Amygdala (tissue), 56 donors: Measurements from ENCODE around the gene CYSRT1.
"Not testable (repeated sequence)": the region's sequence is repeated elsewhere in the genome, so short reads cannot be mapped to it uniquely, and the experiment has no call there.

Source experiments
- DNase-seq, 56 donors: peaks; one replicate each; lab custom pipeline; 2025; lab: John Stamatoyannopoulos, UW

The CYSRT1 gene

GRCh38 chr9:137234055-137234697 is 9.2 kb downstream of the CYSRT1 start:
- DNase-seq: no peak

- no peak for DNase-seq
These were observed 9.9 kb downstream of the CYSRT1 start for GRCh38 chr9:137234758-137235423.

DNA sequence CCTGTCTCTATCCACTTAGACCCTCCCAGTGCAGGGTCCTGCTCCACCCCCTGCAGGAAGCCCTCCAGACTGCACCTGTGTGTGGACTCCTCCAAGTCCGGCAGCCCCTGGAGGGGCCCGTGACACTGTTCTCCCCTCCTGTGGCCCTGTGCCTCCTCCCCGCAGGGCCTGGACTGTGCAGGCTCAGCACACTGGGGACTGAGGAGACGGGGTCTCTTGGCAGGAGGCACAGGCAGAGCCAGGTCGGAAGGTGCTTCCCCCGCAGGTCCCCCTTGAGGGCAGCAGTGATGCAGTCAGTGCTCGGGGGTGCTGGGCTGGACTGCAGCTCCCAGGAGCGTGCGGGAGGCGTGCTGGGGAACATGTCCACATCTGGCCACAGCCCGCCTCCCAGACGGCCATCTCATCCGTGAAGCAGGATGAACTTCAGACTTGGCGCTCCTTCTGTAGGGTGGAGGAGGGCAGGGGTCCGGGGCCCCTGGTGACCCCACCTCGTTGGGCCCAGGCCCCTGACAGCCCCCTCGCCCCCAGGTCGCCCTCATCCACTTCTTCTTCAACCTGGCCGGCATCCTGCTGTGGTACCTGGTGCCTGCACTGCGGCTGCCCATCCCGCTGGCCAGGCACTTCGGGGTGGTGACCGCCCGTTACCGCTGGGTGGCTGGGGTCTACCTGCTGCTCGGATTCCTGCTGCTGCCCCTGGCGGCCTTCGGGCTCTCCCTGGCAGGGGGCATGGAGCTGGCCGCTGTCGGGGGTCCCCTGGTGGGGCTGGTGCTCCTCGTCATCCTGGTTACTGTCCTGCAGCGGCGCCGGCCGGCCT is 10.7 kb downstream of the CYSRT1 start:
- no peak for DNase-seq

GRCh38 chr9:137236238-137236935 is 11.4 kb downstream of the CYSRT1 start:
- DNase-seq: peak in 51 of 56 donors; percentile 26 to 86 (median 61)

GRCh38 chr9:137236936-137237421 is 12.0 kb downstream of the CYSRT1 start:
- peak in 1 of 56 donors; percentile 36 for DNase-seq

DNA sequence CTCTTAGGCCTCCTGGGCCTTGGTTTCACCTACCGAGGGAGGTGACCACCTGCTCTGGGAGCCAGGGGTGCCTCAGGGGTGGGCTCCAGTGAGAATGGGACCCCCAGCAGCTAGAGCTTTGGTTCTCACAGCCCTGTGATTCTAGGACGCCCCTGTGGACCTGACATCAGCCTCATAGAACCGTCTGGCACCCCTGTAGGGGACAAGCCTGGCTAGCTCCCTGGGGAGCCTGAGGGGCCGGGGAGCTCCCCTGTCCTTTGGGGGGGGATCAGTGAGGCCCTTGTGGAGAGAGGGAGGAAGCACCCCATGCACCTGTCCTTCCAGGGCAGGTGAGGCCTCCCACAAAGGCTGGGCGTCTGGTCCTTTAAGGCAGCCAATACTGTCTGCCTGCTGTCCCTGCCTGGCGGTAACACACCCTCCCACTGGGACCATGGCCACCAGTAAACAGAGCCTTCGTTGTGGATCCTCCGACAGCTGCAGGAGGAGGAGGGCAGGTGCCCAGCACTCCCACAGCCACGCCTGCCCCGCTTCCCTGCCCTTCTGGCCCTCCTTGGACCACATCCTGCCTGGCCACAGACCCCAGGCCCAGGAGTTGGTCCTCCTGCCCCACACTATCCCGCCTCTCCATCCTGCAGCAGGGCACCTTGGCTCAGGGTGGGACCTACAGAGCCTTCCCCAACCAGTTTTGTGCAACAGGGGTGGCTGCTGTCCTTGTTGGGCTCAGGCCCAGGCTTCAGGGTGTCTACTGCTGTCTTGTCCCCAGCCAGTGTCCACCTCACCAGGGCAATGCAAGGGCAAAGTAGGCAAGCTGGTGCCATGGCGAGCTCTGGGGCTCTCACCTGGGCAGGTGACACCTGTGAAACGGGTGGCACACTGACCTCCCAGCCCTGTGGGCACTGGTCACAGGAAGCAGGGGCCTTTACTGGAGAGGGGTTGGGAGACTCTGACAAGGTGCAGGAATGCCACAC is 13.1 kb downstream of the CYSRT1 start:
- DNase-seq: peak in 47 of 56 donors; percentile 14 to 90 (median 56)

GRCh38 chr9:137239541-137240200 is 14.7 kb downstream of the CYSRT1 start:
- not testable (repeated sequence) for DNase-seq

DNA sequence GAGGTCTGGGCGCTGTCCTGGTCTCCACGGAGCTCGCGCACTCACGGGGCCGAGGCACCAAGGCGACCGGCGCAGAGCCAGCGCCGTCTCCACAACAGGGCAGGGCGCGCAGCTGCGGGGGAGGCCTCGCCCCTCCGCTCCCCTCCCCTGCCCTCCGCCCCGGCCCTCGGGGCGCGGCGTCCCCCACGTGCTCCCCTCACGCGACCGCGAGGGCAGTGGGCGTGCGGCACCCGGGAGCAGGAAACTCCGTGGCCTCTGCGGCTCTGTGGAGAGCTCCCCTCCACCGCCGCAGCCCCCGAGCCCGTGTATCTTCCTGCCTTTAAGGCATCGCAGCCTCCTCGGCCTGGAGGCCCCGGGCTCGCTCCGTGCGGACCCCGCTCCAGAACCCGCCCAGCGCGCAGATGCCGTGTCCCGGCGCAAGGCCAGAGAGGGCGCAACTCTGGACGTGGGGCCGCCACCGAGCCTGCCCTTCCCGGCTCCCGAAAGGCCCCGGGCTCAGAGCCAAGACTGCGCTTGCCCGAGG is 15.4 kb downstream of the CYSRT1 start:
- DNase-seq: peak in 50 of 56 donors; percentile 24 to 88 (median 72)

DNA sequence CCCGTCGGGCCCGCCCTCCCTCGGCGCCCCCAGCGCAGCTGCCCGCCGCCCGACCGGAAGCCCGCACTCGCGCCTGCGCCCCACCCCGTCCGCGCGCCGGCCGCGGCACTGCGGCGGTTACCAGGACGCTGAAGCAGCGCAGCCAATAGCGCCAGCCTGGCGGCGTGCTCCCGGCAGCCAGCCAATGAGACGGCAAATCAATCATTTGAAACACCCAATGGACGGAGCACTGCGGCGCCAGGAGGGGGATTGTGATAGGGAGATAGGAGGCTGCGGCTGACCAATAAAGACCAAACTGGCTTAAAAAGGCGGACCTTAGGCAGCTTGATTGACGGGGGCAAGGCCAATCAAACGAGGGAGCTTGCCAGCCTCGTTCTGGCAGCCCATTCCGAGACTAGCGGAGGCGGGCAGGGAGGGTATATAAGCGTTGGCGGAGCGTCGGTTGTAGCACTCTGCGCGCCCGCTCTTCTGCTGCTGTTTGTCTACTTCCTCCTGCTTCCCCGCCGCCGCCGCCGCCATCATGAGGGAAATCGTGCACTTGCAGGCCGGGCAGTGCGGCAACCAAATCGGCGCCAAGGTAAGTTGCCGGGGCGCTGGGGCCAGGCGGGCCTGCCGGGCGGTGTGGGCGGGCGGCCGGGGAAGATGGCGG is 16.0 kb downstream of the CYSRT1 start, which contains the start of gene TUBB4B:
Gene TUBB4B, plus strand, starts transcription at position 447 of the 649 bp plus-strand sequence. Its CDS starts 74 bp downstream, at position 521.
- DNase-seq: peak; percentile 81 to 100 (median 99)

GRCh38 chr9:137241490-137242268 is 16.7 kb downstream of the CYSRT1 start:
- peak in 9 of 56 donors; percentile 32 to 74 (median 52) for DNase-seq

- DNase-seq: no peak
These were observed 17.6 kb downstream of the CYSRT1 start for GRCh38 chr9:137242269-137243203.

- not testable (repeated sequence) for DNase-seq
These were observed 18.3 kb downstream of the CYSRT1 start for GRCh38 chr9:137243266-137243625.

- DNase-seq: no peak
These were observed 18.9 kb downstream of the CYSRT1 start for GRCh38 chr9:137243626-137244485.

- no peak for DNase-seq
These were observed 19.8 kb downstream of the CYSRT1 start for GRCh38 chr9:137244486-137245449.
